ENCODE results near the gene RTN4. TPM values are rescaled to one million over a fixed set of nuclear protein-coding genes. Genes with fewer than 3 reads are reported as not detected.
A peak's percentile ranks its signal among the peaks of the same experiment; 100 is the strongest.

Gene RTN4
- total RNA-seq, 1 experiment from 2014 or later: 200 TPM

DNA sequence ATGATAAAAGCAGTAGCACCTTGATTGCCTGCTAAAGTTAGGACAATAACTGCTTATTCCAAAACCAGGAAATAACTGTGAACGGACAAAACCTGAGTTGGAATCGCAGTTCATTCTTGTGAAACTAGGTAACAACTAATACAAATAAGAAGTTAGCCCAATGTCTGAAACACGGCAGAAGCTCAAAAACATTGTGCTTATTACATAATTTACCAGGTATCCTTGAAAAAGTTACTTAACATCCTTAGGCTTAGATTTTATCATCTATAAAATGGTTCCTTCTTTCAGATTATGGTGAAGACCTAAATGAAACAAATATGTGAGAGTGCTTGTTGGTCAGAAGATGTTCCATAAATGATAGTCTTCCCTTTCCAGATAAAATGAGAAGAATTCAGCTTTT lies 32.4 kb downstream of the RTN4 start:
- no peak overlapping the region for H3K4me3 Mint-ChIP-seq
- peak overlapping the region in 1 of 3 experiments; percentile 55; a peak in 2 of 7 replicates for H3K27ac Mint-ChIP-seq
- Histone ChIP-seq H4K8ac (replicated peaks; ENCODE audit: insufficient read length, low read depth, low read length) (no peak overlapping the region), H4K91ac (ENCODE audit: insufficient read length, low read depth, low read length) (no peak overlapping the region), H2BK5ac (ENCODE audit: insufficient read length, low read length) (no peak overlapping the region), H2AFZ (ENCODE audit: low read length) (no peak overlapping the region), H2BK12ac (ENCODE audit: insufficient read length, low read depth, low read length) (no peak overlapping the region), H3K23me2 (ENCODE audit: insufficient read length, low read depth, low read length, poor library complexity, severe bottlenecking) (no peaks in the 10 kb centered on the region), H2AK5ac (ENCODE audit: insufficient read length, low read length) (no peak overlapping the region), H3K27me3 (ENCODE audit: insufficient read depth, low read length) (no peaks in the 10 kb centered on the region), H3K14ac (ENCODE audit: insufficient read depth, low read length) (no peak overlapping the region), H3K9me3 (ENCODE audit: control insufficient read depth, low read depth, low read length) (no peaks in the 10 kb centered on the region), H3K18ac (ENCODE audit: insufficient read length, low read depth, low read length) (no peak overlapping the region), H2BK120ac (ENCODE audit: low read depth, low read length, poor library complexity, severe bottlenecking) (no peak overlapping the region), H4K5ac (ENCODE audit: insufficient read length, low read depth, low read length) (no peak overlapping the region), H3K56ac (ENCODE audit: insufficient read length, low read depth, low read length) (no peak overlapping the region), H3K79me2 (ENCODE audit: insufficient read depth, low read length) (peaks cover 41% of the 10 kb centered on the region; the same call in 1 of the 2 replicates), H3K4ac (ENCODE audit: low read depth, low read length) (no peak overlapping the region), H3T11ph (ENCODE audit: low read length) (no peak overlapping the region), H3K4me2 (ENCODE audit: insufficient read depth, insufficient read length, low read length) (no peak overlapping the region), H3K79me1 (ENCODE audit: insufficient read depth, low read depth, low read length, poor library complexity, severe bottlenecking) (no peaks in the 10 kb centered on the region), H3K4me1 (ENCODE audit: insufficient read depth, low read length) (peaks cover 11% of the 10 kb centered on the region; the same call in 1 of the 2 replicates), H4K20me1 (ENCODE audit: control insufficient read depth, insufficient read depth, insufficient read length) (no peaks in the 10 kb centered on the region), H2BK15ac (ENCODE audit: low read depth, low read length) (no peak overlapping the region), H3K27ac (ENCODE audit: insufficient read length, low read depth, low read length) (no peak overlapping the region), H2BK20ac (ENCODE audit: low read depth, low read length, poor library complexity, severe bottlenecking) (no peak overlapping the region), H3K9ac (ENCODE audit: extremely low read depth, insufficient read length, low read length) (no peak overlapping the region), H3K23ac (ENCODE audit: insufficient read length, low read depth, low read length) (no peak overlapping the region)
- peaks cover 48 to 58% of the 10 kb centered on the region in 2 experiments for H3K4me1 Mint-ChIP-seq
- no peaks in the 10 kb centered on the region for H3K9me3 Mint-ChIP-seq
- TF ChIP-seq, protein P1, sequence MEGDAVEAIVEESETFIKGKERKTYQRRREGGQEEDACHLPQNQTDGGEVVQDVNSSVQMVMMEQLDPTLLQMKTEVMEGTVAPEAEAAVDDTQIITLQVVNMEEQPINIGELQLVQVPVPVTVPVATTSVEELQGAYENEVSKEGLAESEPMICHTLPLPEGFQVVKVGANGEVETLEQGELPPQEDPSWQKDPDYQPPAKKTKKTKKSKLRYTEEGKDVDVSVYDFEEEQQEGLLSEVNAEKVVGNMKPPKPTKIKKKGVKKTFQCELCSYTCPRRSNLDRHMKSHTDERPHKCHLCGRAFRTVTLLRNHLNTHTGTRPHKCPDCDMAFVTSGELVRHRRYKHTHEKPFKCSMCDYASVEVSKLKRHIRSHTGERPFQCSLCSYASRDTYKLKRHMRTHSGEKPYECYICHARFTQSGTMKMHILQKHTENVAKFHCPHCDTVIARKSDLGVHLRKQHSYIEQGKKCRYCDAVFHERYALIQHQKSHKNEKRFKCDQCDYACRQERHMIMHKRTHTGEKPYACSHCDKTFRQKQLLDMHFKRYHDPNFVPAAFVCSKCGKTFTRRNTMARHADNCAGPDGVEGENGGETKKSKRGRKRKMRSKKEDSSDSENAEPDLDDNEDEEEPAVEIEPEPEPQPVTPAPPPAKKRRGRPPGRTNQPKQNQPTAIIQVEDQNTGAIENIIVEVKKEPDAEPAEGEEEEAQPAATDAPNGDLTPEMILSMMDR (conservative IDR thresholded peaks at IDR 0.05): no peak
- H3K27me3 Mint-ChIP-seq (ENCODE audit: low read depth): no peaks in the 10 kb centered on the region
- peaks cover 0 to 18% (median 7%) of the 10 kb centered on the region in 3 experiments; a peak in 5 of 7 replicates for H3K36me3 Mint-ChIP-seq (ENCODE audit: insufficient read depth in 1 of 3, low read depth in 3 of 3)
- WGBS (ENCODE audit: extremely low coverage, insufficient read length, low lambda C conversion rate): no CpG with 5 or more reads among the region's 3 CpGs
- no peak for DNase-seq

Data from H9 (cell line).